Stimulated activated CD8-positive, alpha-beta memory T cell treated with anti-CD3 and anti-CD28 coated beads, Interleukin-12 subunit alpha, Interleukin-12 subunit beta, amount 100 ng/mL, for 24 hours (primary cell): ENCODE measurements around the gene MS4A14.
"Not testable (repeated sequence)": the region's sequence is repeated elsewhere in the genome, so short reads cannot be mapped to it uniquely, and the experiment has no call there.

ENCODE experiments used
- DNase-seq: peaks from one replicate; pipeline ENCODE4 v3.0.0-alpha.2; 2020; ENCODE audit errors: extremely low read depth

Gene MS4A14

GRCh38 chr11:60389279-60389910, 6.9 kb upstream of the MS4A14 start:
- DNase-seq, result no peak

- no peak for DNase-seq
Measured at GRCh38 chr11:60390419-60390818, 5.8 kb upstream of the MS4A14 start.

- no peak for DNase-seq
Measured at GRCh38 chr11:60392361-60392760, 3.9 kb upstream of the MS4A14 start.

- DNase-seq, result no peak
Measured at GRCh38 chr11:60393016-60393415, 3.2 kb upstream of the MS4A14 start.

DNA sequence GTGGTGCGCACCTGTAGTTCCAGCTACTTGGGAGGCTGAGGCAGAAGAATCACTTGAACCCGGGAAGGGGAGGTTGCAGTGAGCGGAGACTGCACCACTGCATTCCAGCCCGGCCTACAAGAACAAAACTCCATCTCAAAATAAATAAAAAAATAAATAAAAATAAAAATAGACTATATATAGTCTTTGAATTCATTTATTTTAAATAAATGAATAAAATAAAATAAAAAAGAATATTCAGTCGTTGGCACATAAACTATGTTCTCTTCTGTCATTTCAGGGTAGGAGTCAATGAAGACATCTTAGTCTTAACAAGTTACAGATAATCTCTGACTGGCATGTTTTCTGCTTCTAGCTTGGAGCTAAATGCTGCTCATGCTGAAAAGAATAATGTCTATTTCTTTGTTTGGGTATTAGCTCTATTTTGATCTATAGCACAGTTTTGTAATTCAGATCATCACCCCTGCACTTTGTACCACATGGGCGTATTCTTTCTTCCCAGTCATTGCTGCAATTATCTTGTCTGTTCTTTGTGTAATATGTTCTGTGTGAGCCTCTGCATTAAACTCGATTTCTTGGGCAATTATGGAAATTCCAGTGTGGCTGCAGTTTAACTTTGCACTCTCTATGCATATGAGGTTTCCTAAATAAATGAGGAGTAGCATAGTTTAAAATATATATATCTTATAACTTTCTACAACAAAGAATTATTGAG, 1.4 kb upstream of the MS4A14 start:
- DNase-seq, result no peak

GRCh38 chr11:60396799-60397198, 540 bp downstream of the MS4A14 start:
- no peak for DNase-seq

GRCh38 chr11:60420015-60420414, 23.8 kb downstream of the MS4A14 start:
- no peak for DNase-seq

- DNase-seq, result no peak
Measured at GRCh38 chr11:60422609-60423008, 26.4 kb downstream of the MS4A14 start.

GRCh38 chr11:60428517-60428916, 32.3 kb downstream of the MS4A14 start:
- DNase-seq, result no peak

DNA sequence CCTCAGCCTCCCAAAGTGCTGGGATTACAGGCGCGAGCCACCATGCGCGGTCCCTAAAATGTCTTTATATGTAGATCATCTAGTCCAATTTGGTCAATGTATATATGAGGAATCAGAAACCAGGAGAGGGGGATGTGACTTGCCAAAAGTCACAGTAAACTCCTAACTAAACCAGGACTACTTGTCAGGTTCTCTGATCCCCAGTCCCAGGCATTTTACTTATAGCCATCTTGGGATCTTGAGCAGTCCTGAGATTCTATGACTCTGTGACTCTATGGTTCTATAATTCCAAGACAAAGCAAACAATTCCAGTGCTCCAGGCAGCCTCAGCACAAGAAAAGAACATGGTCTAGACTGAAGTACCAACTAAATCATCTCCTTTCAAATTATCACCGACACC, 33.0 kb downstream of the MS4A14 start, which contains the start of gene MS4A5:
MS4A5 (plus strand) TSS at position 301 of the 400 bp plus-strand sequence. CDS start 103 bp downstream, outside the sequence.
- no peak for DNase-seq

GRCh38 chr11:60431251-60431650, 35.0 kb downstream of the MS4A14 start:
- DNase-seq, result no peak

- no peak for DNase-seq
Measured at GRCh38 chr11:60433401-60433800, 37.1 kb downstream of the MS4A14 start.

DNA sequence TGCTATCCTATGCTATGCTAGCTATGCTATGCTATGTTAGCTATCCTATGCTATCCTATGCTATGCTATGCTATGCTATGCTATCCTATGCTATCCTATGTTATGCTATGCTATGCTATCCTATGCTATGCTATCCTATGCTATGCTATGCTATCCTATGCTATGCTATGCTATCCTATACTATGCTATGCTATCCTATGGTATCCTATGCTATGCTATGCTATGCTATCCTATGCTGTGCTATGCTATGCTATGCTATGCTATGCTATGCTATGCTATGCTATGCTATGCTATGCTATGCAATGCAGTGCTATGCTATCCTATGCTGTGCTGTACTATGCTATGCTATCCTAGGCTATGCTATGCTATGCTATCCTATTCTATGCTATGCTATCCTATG, 50.8 kb downstream of the MS4A14 start:
- no peak for DNase-seq

- DNase-seq, result no peak
Measured at GRCh38 chr11:60447846-60448245, 51.6 kb downstream of the MS4A14 start.

DNA sequence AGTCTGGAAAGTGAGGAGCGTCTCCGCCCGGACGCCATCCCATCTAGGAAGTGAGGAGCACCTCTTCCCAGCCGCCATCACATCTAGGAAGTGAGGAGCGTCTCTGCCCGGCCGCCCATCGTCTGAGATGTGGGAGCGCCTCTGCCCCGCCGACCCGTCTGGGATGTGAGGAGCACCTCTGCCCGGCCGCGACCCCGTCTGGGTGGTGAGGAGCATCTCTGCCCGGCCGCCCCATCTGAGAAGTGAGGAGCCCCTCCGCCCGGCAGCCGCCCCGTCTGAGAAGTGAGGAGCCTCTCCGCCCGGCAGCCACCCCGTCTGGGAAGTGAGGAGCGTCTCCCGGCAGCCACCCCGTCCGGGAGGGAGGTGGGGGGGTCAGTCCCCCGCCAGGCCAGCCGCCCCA, 54.9 kb downstream of the MS4A14 start:
- not testable (repeated sequence) for DNase-seq

DNA sequence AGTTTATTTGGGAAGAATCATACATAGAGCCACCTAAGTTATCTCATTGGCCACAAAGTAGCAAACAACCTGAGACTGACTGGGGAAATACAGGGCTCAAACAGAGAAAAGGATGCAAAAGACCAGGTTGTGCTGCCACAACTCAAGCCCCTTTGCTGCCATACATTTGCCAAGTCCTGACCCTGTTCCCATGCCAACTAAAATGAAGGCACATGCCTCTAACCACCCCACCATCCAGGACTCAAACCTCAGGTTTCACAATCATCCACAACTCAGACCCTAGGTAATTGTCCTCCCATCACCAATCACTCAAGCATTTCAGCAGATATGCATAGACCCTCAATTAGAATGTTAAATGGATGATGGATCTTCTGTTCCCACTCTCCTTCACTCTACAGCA, 58.0 kb downstream of the MS4A14 start:
- DNase-seq, result no peak

DNA sequence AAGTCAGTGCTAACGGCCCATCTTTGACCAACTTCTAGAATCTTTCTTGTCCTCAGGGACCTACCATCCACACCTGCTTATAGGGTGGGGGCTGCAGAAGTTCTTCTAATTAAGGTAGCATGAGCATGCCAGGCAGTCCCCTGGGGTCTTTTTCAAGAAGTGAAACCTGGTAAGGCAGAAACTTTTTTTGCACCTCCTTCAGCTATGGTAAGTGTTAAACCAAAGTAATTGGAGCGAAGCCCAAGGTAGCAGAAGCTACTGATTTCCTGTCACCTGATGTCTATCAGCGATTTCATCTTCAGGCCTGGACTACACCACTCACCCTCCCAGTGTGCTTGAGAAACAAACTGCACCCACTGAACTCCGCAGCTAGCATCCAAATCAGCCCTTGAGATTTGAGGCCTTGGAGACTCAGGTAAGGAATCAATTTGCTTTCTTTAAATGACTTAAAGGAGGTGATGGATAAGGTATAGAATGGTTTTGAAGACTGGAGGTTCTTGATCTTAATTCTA, 59.3 kb downstream of the MS4A14 start, which contains the start of gene MS4A1:
MS4A1 (plus strand) TSS at position 317 of the 512 bp plus-strand sequence. CDS start 6,528 bp downstream, outside the sequence.
- DNase-seq, result no peak

GRCh38 chr11:60457576-60457975, 61.3 kb downstream of the MS4A14 start:
- DNase-seq, result no peak

- DNase-seq, result no peak
Measured at GRCh38 chr11:60459345-60459744, 63.1 kb downstream of the MS4A14 start.
